Neural progenitor cell (in vitro differentiated cells): ENCODE results near the gene GRIN2A. TPM values are rescaled to one million over a fixed set of nuclear protein-coding genes. Genes with fewer than 3 reads are reported as not detected.

Experiments
- DNase-seq: peaks from one replicate; pipeline ENCODE4 v3.0.0-alpha.2; 2016; ENCODE audit warnings: low spot score
- H2AFZ ChIP-seq: fragments of 200-600 bp; sonication (generic); replicated peaks from 2 replicates; pipeline ENCODE4 v1.6.1; 2016; ENCODE audit warnings: antibody characterized with exemption
- H3F3A ChIP-seq: fragments of 200-600 bp; sonication (generic); 2 replicates; pipeline ENCODE4 v1.6.1; 2016; ENCODE audit warnings: antibody characterized with exemption, low read depth
- H3K27ac ChIP-seq: fragments of 200-600 bp; sonication (generic); 2 replicates; pipeline ENCODE4 v1.5.1; 2016; ENCODE audit warnings: mild to moderate bottlenecking
- H3K27me3 ChIP-seq: fragments of 200-600 bp; sonication (generic); 2 replicates; pipeline ENCODE4 v1.6.1; 2016; ENCODE audit warnings: mild to moderate bottlenecking, moderate library complexity
- H3K36me3 ChIP-seq: fragments of 200-600 bp; sonication (generic); 2 replicates; pipeline ENCODE4 v1.5.1; 2016
- H3K4me1 ChIP-seq: fragments of 200-600 bp; sonication (generic); 2 replicates; pipeline ENCODE4 v1.6.1; 2016; ENCODE audit warnings: mixed run types
- H3K4me2 ChIP-seq: fragments of 200-600 bp; sonication (generic); 2 replicates; pipeline ENCODE4 v1.6.1; 2016
- H3K4me3 ChIP-seq: fragments of 200-600 bp; sonication (generic); 2 replicates; pipeline ENCODE4 v1.5.1; 2016
- H3K79me2 ChIP-seq: fragments of 200-600 bp; sonication (generic); 2 replicates; pipeline ENCODE4 v1.6.1; 2016; ENCODE audit warnings: low read depth
- H3K9ac ChIP-seq: fragments of 200-600 bp; sonication (generic); 2 replicates; pipeline ENCODE4 v1.6.1; 2016
- H3K9me3 ChIP-seq: fragments of 200-600 bp; sonication (generic); 2 replicates; pipeline ENCODE4 v1.5.1; 2016; ENCODE audit warnings: low read depth
- H4K20me1 ChIP-seq: fragments of 200-600 bp; sonication (generic); 2 replicates; pipeline ENCODE4 v1.6.1; 2016; ENCODE audit warnings: low read depth
- H3K27ac Mint-ChIP-seq: 3 replicates; pipeline ENCODE4 v1.8.0; 2021; ENCODE audit warnings: mixed read lengths
- H3K27me3 Mint-ChIP-seq: 2 replicates; pipeline ENCODE4 v1.8.0; 2022; ENCODE audit warnings: low read depth, mild to moderate bottlenecking, inconsistent platforms, moderate library complexity, mixed read lengths; ENCODE audit not compliant: insufficient read depth
- H3K36me3 Mint-ChIP-seq: 3 replicates; pipeline ENCODE4 v1.8.0; 2021; ENCODE audit warnings: mixed read lengths
- H3K4me1 Mint-ChIP-seq: 3 replicates; pipeline ENCODE4 v1.8.0; 2021; ENCODE audit warnings: mixed read lengths
- H3K4me3 Mint-ChIP-seq: 3 replicates; pipeline ENCODE4 v1.8.0; 2021; ENCODE audit warnings: mild to moderate bottlenecking, moderate library complexity, mixed read lengths
- H3K9me3 Mint-ChIP-seq: 3 replicates; pipeline ENCODE4 v1.8.0; 2020; ENCODE audit warnings: mixed read lengths
- EZH2 ChIP-seq: fragments of 200-600 bp; sonication (generic); IDR thresholded peaks from 2 replicates; pipeline ENCODE4 v1.6.1; 2017; ENCODE audit warnings: antibody characterized with exemption, mild to moderate bottlenecking, moderate library complexity
- EZH2phosphoT487 ChIP-seq: fragments of 200-600 bp; sonication (generic); IDR thresholded peaks from 2 replicates; pipeline ENCODE4 v1.6.1; 2017; ENCODE audit warnings: antibody characterized with exemption
- total RNA-seq: library from RNA; depleted of rRNA; stranded (reverse); fragments of >200 nt; gene quantifications from 2 replicates; pipeline ENCODE4 v1.2.3, GENCODE V29; 2015; ENCODE audit warnings: low replicate concordance
- TF ChIP-seq, protein P1 (sequence below): fragments of 200-600 bp; sonication (generic); IDR thresholded peaks from 2 replicates; pipeline ENCODE4 v1.5.1; 2017; ENCODE audit warnings: antibody characterized with exemption, mild to moderate bottlenecking

The GRIN2A gene
- total RNA-seq, 1 donor from 2014 or later = 1.6 TPM

DNA sequence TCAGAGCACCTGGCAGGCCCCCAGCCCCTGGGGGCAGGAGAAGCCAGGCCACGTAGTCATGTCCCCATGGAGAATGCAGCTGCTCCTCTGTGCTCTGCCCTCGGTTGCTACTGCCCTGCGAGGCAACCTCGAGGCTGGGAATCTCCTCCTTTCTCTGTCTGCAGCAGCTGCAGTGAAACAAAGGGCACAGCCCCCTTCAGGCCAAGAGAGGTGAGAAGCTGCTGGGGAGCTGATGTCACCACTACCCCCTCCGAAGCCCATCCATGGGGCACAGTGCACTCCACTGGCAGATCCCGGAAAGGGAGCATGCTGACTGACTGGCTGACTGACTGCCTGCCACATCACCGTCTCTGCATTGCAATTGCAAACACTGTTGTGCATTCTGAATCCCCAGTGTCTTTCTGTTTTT is 103.7 kb downstream of the GRIN2A start:
- no peaks in the 10 kb centered on the region for H3K36me3 Mint-ChIP-seq
- Histone ChIP-seq H3K27me3 (no peaks in the 10 kb centered on the region), H3F3A (no peaks in the 10 kb centered on the region), H3K9ac (no peak overlapping the region), H4K20me1 (no peaks in the 10 kb centered on the region), H3K9me3 (no peaks in the 10 kb centered on the region), H3K4me1 (peaks cover 15% of the 10 kb centered on the region), H3K79me2 (no peaks in the 10 kb centered on the region), H3K36me3 (no peaks in the 10 kb centered on the region), H3K27ac (no peak overlapping the region), H2AFZ (no peak overlapping the region), H3K4me2 (no peak overlapping the region), H3K4me3 (no peak overlapping the region)
- H3K27me3 Mint-ChIP-seq = peaks cover 3% of the 10 kb centered on the region
- TF ChIP-seq, protein P1, sequence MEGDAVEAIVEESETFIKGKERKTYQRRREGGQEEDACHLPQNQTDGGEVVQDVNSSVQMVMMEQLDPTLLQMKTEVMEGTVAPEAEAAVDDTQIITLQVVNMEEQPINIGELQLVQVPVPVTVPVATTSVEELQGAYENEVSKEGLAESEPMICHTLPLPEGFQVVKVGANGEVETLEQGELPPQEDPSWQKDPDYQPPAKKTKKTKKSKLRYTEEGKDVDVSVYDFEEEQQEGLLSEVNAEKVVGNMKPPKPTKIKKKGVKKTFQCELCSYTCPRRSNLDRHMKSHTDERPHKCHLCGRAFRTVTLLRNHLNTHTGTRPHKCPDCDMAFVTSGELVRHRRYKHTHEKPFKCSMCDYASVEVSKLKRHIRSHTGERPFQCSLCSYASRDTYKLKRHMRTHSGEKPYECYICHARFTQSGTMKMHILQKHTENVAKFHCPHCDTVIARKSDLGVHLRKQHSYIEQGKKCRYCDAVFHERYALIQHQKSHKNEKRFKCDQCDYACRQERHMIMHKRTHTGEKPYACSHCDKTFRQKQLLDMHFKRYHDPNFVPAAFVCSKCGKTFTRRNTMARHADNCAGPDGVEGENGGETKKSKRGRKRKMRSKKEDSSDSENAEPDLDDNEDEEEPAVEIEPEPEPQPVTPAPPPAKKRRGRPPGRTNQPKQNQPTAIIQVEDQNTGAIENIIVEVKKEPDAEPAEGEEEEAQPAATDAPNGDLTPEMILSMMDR = peak; percentile 40
- TF ChIP-seq EZH2phosphoT487 = no peak
- no peaks in the 10 kb centered on the region for H3K9me3 Mint-ChIP-seq
- peak overlapping the region; percentile 21 for H3K4me3 Mint-ChIP-seq
- peaks cover 32% of the 10 kb centered on the region for H3K4me1 Mint-ChIP-seq
- H3K27ac Mint-ChIP-seq = peak overlapping the region; percentile 40
- DNase-seq = peak; percentile 71

DNA sequence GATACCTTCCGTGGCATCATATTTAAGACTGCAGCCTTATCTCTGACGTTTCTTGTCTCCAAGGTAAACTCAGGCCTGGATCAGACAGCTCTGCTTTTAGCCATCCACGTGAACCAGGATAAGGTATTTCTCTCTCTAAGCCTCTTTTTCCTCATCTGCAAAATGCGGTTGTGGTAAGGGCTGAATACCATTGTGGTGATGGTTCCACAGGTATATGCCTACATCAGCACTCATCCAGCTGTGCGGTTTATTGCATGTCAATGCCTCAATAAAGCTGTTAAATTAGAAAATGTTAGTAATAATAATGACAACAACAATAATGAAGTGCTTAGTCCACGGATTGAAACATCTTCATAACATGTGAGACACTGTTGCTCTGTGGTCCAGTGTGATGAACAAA is 104.4 kb downstream of the GRIN2A start:
- H3K27ac ChIP-seq = no peak overlapping the region

DNA sequence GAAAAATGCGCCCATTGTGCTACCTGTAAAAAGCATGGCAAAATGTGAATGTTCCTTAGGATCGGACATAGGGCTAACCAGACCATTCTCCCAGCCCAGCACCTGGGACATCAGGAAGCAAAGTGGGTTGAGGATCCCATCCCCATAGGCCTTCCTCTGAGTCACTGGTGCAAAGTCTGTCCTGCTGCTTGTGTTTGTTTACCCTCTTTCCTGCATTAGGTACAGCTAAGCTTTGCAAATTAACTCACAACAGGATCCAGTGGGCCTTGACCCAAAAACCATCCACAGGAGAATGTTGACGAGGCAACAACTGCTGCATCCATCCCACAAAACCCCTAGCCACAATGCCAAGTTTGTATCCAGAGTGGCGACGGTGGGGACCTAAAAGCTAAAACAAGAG is 106.2 kb downstream of the GRIN2A start:
- Mint-ChIP-seq H3K9me3 (no peaks in the 10 kb centered on the region), H3K4me3 (no peak overlapping the region), H3K4me1 (peaks cover 29% of the 10 kb centered on the region), H3K36me3 (no peaks in the 10 kb centered on the region), H3K27ac (no peak overlapping the region), H3K27me3 (peaks cover 3% of the 10 kb centered on the region)
- Histone ChIP-seq H3K4me3 (no peak overlapping the region), H3F3A (no peaks in the 10 kb centered on the region), H4K20me1 (no peaks in the 10 kb centered on the region), H3K9ac (no peak overlapping the region), H3K79me2 (no peaks in the 10 kb centered on the region), H3K9me3 (no peaks in the 10 kb centered on the region), H3K27ac (no peak overlapping the region), H3K4me2 (no peak overlapping the region), H2AFZ (no peak overlapping the region), H3K36me3 (no peaks in the 10 kb centered on the region), H3K27me3 (no peaks in the 10 kb centered on the region), H3K4me1 (peaks cover 9% of the 10 kb centered on the region)
- TF ChIP-seq, protein P1 = no peak
- TF ChIP-seq EZH2 (no peak), EZH2phosphoT487 (no peak)
- no peak for DNase-seq

More for the DNA sequence above, 104.4 kb downstream of the GRIN2A start:
- Histone ChIP-seq H3K4me2 (no peak overlapping the region), H3K9ac (no peak overlapping the region), H3F3A (no peaks in the 10 kb centered on the region), H3K9me3 (no peaks in the 10 kb centered on the region), H3K27me3 (no peaks in the 10 kb centered on the region), H3K4me3 (no peak overlapping the region), H3K36me3 (no peaks in the 10 kb centered on the region), H2AFZ (no peak overlapping the region), H3K79me2 (no peaks in the 10 kb centered on the region), H4K20me1 (no peaks in the 10 kb centered on the region), H3K4me1 (peaks cover 15% of the 10 kb centered on the region)
- Mint-ChIP-seq H3K9me3 (no peaks in the 10 kb centered on the region), H3K4me3 (no peak overlapping the region), H3K4me1 (peaks cover 32% of the 10 kb centered on the region), H3K27me3 (peaks cover 3% of the 10 kb centered on the region), H3K27ac (no peak overlapping the region), H3K36me3 (no peaks in the 10 kb centered on the region)
- no peak for DNase-seq
- no peak for TF ChIP-seq EZH2
- TF ChIP-seq, protein P1 = no peak
- no peak for TF ChIP-seq EZH2phosphoT487
